Mucosa of descending colon (tissue), 3 donors: ENCODE measurements around the gene MRAP. TPM values are rescaled to one million over a fixed set of nuclear protein-coding genes. Genes with fewer than 3 reads are reported as not detected.

Experiments
- ATAC-seq: fragments of 200-7000 bp; cut with Tn5 transposase; one replicate; pipeline ENCODE4 v1.9.1; 2020; ENCODE audit warnings: mild to moderate bottlenecking, moderate library complexity
- DNase-seq, 3 donors: peaks; one replicate each; pipeline ENCODE4 v3.0.0-alpha.2; 2020
- H3K36me3 ChIP-seq: fragments of 200-600 bp; one replicate; pipeline ENCODE4 v1.8.0; 2021; ENCODE audit warnings: low read depth, mild to moderate bottlenecking
- H3K4me1 ChIP-seq: fragments of 200-600 bp; one replicate; pipeline ENCODE4 v1.8.0; 2021; ENCODE audit warnings: low read depth, mild to moderate bottlenecking
- H3K4me3 ChIP-seq: fragments of 200-600 bp; one replicate; pipeline ENCODE4 v1.8.0; 2021; ENCODE audit warnings: mild to moderate bottlenecking
- H3K9me3 ChIP-seq: fragments of 200-600 bp; one replicate; pipeline ENCODE4 v1.8.0; 2021; ENCODE audit warnings: mild to moderate bottlenecking
- intact Hi-C, 2 donors: fragments of 100-400 bp; cut with DNase I in 1 of 2; cut with micrococcal nuclease in 1 of 2; formaldehyde crosslinking; loops; one replicate each; pipeline versions ENCODE4 v1.11.0 to v1.11.1; 2022; cut with DNase I, micrococcal nuclease
- total RNA-seq, 3 donors: library from RNA; stranded (reverse); fragmentation: NEBNext Ultra II Directional in 2 of 3; extraction: Animal tissue kit (Norgen Biotek cat#: 25700) in 2 of 3; gene quantifications; one replicate each; pipeline versions ENCODE4 v1.2.1 to v1.2.4, GENCODE V29; 2021 to 2023
- TF ChIP-seq, protein P1 (sequence below): fragments of 200-600 bp; IDR thresholded peaks from one replicate; pipeline ENCODE4 v1.8.0; 2022; ENCODE audit warnings: antibody characterized with exemption, mild to moderate bottlenecking
- donor health status: DM: no; HTN: no; CAD: no; lungs with moderate emphysema.
- donor health status: DM: no; HTN: no; CAD: no.
- donor health status: DM: no; HTN: yes; CAD: no.

MRAP gene
- total RNA-seq, 3 donors from 2014 or later = not detected

- intact Hi-C loops = no loop called here
- TF ChIP-seq, protein P1, sequence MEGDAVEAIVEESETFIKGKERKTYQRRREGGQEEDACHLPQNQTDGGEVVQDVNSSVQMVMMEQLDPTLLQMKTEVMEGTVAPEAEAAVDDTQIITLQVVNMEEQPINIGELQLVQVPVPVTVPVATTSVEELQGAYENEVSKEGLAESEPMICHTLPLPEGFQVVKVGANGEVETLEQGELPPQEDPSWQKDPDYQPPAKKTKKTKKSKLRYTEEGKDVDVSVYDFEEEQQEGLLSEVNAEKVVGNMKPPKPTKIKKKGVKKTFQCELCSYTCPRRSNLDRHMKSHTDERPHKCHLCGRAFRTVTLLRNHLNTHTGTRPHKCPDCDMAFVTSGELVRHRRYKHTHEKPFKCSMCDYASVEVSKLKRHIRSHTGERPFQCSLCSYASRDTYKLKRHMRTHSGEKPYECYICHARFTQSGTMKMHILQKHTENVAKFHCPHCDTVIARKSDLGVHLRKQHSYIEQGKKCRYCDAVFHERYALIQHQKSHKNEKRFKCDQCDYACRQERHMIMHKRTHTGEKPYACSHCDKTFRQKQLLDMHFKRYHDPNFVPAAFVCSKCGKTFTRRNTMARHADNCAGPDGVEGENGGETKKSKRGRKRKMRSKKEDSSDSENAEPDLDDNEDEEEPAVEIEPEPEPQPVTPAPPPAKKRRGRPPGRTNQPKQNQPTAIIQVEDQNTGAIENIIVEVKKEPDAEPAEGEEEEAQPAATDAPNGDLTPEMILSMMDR = no peak
- peak in 1 of 3 donors; percentile 17 for DNase-seq
- no peak for ATAC-seq
- no peaks in the 10 kb centered on the region for H3K9me3 ChIP-seq
- no peaks in the 10 kb centered on the region for H3K4me1 ChIP-seq
- no peaks in the 10 kb centered on the region for H3K36me3 ChIP-seq
- no peak overlapping the region for H3K4me3 ChIP-seq
These were observed 27.9 kb upstream of the MRAP start for GRCh38 chr21:32270748-32271147.

GRCh38 chr21:32276671-32277070 is 22.0 kb upstream of the MRAP start:
- Histone ChIP-seq H3K4me3 (no peak overlapping the region), H3K9me3 (no peaks in the 10 kb centered on the region), H3K4me1 (peaks cover 17% of the 10 kb centered on the region), H3K36me3 (no peaks in the 10 kb centered on the region)
- intact Hi-C loops = no loop called here
- DNase-seq (no peak), ATAC-seq (no peak)
- TF ChIP-seq, protein P1 = no peak

DNA sequence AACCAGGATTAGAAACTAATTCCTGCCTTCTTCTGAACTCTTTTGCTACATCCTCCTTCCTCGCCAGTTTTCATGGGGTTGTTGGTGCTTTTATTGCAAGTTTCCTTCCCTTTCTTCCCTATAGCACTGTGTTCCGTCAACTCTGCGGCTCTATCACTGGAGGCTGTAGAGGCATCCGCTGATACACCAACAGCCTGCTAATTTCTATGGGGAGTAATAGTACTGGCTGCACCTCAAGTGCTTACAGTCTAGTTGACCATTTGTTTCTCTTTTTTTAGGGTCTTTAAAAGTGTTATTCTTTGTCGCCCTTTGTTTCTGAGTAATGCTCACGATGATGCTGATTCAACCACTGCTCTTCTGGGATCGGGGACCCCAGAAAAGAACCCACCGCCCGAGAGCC is 20.6 kb upstream of the MRAP start:
- ATAC-seq (no peak), DNase-seq (no peak)
- intact Hi-C loops = no loop called here
- Histone ChIP-seq H3K36me3 (no peaks in the 10 kb centered on the region), H3K4me1 (peaks cover 17% of the 10 kb centered on the region), H3K4me3 (peak overlapping the region; percentile 77), H3K9me3 (no peaks in the 10 kb centered on the region)
- TF ChIP-seq, protein P1 = no peak

DNA sequence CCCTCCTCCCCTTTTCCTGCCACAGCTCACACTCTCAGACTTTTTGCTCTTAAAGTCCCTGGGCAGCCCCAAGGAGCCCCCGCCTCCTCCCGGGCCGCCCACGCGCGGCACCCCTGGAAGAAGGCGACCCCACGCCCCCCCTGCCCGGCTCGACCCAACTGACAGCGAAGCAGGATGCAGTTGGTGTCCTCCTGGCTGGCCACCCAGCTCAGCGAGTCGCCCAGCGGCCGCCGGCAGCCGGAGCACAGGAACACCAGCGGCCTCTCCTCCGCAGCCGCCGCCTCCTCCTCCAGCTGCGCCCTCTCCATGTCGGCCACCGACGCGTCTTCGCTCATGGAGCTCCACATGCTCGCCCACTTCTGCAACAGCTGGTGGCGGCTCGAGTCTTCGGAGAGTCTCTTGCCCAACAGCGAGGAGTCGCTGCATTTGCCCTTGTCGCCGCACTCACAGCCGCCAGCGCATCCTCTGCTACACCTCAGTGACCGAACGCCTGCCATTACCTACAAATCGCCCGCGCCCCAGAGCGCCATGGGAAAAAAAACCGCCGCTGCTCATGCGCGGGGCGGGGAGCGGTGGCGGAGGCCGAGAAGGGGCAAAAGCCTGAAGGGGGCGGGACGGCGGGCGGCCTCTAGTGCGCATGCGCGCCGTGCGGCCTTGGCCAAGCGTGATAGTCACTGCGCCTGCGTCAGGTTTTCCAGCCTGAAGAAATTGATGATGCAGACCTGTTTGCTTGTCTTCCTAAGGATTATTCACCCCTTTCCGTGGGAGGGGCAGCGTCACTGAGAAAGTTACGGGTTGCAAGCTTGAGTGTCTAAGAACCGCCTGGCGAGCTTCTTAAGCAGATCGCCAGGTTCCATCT is 19.9 kb upstream of the MRAP start, which contains the start of gene MIS18A:
MIS18A (minus strand) TSS at position 532 of the 859 bp plus-strand sequence; CDS start at position 497, 35 bp downstream.
- ATAC-seq = peak; percentile 99
- peak within 1 kb of the TSS; percentile 77 for H3K4me3 ChIP-seq
- no peaks in the 10 kb centered on the region for H3K9me3 ChIP-seq
- peak; percentile 95 to 98 (median 96) for DNase-seq
- TF ChIP-seq, protein P1 = no peak
- H3K36me3 ChIP-seq = no peaks in the 10 kb centered on the region
- intact Hi-C loops = no loop called here
- peaks cover 17% of the 10 kb centered on the region for H3K4me1 ChIP-seq

DNA sequence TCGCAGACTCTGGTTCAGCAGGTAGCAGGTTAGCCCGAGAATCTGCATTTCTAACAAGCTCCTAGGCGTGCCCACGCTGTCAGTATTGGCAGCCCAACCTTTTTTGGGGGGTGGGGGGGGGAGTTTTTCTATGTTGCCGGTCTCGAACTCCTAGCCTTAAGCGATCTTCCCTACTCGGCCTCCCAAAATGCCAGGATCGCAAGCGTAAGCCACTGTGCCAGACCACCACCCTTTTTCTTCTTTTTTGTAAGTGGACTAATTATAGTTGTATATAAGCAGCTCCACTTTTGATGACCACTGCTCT is 19.3 kb upstream of the MRAP start:
- no peaks in the 10 kb centered on the region for H3K9me3 ChIP-seq
- TF ChIP-seq, protein P1 = no peak
- DNase-seq (no peak), ATAC-seq (no peak)
- intact Hi-C loops = no loop called here
- H3K4me1 ChIP-seq = peaks cover 17% of the 10 kb centered on the region
- H3K36me3 ChIP-seq = no peaks in the 10 kb centered on the region
- H3K4me3 ChIP-seq = peak overlapping the region; percentile 77
